GM19463 (cell line): ENCODE measurements around the gene THRB.

Experiments
- ATAC-seq: cut with Tn5 transposase; IDR thresholded peaks from one replicate; pipeline ENCODE4 v1.9.1; 2021; ENCODE audit warnings: mild to moderate bottlenecking, moderate library complexity; ENCODE audit not compliant: unreplicated experiment

Gene THRB

DNA sequence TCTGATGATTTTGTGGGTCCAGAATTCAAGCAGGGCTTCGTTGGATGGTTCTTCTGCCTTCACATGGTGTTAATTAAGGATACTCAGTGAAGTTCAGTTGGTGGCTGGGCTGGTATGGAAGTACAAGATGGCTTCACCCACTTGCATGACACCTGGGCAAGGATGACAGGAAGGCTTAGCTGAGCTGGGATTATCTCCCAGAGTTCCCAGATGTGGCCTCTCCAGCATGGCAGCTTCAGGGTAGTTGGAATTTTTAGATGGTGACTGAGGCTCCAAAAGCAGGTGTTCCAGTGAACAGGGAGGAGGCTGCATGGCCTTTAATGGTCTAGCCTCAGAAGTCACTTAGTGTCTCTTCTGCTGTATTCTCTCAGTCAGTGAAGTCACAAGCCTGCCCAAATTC, 135.5 kb downstream of the THRB start:
- no peak for ATAC-seq

DNA sequence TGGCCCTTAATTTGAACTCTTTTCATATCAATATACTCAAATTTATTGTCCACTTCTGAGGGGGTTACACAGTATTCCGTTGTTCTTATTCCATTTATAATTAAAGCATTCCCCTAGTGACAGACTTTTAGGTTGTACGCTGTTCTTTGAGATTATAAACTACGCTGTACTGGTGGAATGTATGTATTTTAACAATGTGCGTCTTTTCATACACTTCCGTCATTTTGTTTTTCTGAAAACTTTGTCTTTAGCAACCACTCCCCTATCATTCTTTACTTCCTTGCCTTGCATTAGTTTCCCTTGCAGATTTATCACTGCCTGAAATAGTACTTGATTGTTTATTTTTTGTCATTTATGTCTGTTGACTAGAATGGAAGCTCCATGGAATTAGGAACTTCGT, 137.0 kb downstream of the THRB start:
- ATAC-seq = no peak

DNA sequence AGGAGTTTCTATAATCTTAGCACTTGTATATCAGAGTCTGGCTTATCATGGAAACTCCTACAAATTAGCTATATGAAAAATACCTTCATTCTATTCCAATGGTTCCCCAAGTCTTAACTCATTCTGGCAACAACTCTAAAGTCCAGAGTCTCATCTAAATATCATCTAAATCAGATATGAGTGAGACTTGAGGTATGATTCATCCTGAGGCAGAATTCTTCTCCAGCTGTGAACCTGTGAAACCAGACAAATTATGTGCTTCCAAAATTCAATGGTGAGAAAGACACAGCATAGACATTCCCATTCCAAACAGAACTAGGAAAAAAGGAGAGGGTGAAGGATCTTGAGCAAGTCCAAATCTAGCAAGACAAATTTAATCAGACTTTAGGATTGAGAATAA, 138.8 kb downstream of the THRB start:
- ATAC-seq = no peak

DNA sequence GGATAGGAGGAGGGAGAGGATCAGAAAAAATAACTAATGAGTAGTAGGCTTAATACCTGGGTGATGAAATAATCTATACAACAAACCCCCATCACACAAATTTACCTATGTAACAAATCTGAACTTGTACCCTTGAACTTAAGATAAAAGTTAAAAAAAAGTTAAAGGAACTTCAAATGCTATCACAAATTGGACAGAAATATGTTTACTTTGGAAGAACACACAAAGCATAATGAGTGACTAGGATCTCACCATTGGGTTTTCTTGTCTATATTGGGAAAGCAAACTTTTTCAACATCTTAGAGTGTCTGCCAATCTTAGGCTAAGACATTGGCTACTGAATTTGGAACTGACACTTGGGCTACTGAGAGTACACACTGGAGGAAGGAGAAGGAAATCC, 140.4 kb downstream of the THRB start:
- ATAC-seq = no peak

DNA sequence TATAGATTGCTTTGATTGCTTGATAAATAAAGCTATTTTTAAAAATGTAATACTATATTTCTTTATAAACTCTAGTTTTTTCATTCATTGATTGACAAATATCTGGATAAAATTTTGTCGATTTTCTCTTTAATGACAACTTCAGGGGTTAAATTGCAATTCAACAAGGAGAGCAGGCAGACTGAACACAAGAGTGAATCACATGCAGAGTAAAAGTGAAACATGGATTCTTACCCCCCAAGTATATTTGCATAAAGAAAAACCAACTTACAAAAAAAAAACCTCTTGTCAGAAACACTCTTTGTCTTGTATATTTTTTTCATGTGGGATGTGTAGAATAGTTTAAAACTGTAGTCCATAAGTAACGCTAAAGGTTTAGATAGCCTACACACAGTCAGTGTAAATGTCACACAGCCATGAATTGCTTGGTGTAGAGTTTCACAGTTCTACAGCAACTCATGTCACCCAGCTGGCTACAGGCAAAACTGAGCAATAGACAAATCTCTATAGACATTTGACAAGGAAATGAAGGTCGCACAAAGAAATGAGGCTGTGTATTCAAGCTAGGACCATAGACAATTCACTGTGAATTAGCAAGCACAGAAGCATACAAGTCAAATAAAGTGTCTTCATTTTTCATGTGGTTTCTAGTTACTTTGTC, 141.6 kb downstream of the THRB start:
- ATAC-seq = no peak

DNA sequence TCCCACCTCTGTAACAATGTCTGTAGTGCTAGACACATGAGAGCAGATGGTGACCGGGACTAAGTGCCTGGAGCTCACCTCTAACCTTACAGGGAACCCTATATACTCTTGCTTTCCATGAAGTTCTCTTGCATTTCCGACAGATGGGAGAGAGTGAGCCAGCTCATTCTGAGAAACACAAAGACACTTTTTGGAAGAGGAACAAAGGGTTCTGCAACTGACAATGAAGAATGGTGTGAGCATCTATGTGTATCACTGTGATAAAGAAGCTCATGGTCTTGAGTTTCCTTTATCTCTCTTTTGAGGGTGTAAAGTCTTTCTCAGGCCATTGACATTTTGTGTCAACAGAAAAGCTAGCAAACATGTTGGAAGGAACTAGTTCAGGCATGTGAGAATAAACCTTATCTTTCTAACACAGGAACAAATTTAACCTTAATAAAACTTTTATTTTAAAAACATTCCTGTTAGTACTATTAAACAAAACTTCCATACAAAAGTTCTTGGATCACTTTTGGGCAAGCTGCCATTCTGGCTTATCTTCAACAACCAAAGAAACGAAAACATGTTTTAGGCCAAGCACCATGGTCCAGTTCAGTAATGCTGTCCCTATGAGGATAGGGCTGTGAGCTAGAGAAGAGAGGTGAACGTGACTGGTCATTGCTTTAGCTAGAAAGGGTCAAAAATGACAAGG, 142.7 kb downstream of the THRB start:
- ATAC-seq = no peak

DNA sequence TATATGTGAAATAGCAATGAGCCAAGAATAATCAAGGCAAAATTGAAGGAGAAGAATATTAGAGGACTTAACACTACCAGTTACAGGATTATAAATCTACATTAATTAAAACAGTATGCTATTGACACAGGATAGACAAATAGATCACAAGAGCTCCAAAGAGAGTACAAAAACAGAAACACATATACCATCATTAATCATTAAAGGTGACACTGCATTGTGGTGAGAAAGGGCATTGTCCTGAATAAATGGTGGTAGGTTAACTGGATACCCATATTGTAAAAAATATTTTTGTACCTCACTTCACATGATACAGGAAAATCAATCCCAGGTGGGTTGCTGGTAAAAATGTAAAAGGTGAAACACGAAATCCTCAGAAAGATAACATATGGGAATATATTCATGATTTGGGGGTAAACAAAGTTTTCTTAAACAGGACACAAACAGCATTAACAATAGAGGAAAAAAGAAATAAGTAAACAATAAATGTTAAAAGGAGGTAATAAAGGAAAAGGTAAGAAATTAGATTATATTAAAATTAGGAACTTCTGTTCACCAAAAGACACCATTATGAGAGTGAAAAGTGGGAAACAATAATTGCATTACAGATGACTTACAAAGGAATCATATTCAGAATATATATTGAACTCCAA, 145.2 kb downstream of the THRB start:
- no peak for ATAC-seq

DNA sequence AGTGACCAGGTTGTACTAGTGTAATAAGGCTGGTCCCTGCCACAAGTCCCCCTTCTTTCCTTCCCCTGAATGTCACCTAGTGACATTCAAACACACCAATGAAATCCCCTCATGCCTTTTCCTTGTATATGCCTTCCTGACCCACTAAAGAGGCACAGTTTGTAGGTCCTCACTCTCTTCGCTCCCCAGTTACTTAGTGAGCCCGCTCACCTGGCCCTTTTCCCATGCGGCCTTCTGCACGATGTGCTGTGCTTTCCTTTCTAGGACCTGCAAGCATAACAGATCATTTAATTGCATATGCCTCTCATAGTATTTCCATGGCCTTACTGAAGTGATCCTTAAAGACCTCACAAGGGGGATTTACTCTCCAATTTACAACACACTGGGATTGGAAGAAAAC, 146.3 kb downstream of the THRB start:
- ATAC-seq = no peak

DNA sequence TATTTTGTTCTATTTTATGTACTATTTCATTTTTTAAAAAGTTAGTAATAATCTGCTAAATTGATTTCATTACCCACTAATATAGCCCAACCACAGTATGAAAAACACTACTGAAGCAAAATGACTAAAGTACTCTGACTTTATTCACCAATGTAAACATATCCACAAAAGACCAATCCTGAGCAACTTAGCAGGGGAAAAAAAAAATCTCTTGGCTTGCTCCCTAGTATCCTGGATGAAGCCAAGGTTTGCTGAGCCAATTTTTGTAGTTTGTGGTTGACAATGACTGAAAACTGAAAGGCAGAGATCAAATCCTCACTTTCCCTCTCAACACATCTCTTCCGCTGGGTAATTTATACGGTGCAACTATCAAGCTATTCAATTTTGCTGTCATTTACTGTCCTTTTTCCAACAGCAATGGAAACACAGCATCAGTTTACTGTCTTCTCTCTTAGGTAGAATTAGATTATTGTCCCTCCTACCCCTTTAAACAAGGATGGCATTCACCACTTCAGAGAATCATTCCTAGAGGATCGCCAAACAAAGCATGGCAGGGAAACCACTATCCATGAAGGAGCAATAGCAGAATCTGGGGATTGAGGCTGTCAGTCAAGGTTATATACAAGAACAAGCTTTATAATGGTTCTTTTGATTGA, 149.7 kb downstream of the THRB start:
- no peak for ATAC-seq

DNA sequence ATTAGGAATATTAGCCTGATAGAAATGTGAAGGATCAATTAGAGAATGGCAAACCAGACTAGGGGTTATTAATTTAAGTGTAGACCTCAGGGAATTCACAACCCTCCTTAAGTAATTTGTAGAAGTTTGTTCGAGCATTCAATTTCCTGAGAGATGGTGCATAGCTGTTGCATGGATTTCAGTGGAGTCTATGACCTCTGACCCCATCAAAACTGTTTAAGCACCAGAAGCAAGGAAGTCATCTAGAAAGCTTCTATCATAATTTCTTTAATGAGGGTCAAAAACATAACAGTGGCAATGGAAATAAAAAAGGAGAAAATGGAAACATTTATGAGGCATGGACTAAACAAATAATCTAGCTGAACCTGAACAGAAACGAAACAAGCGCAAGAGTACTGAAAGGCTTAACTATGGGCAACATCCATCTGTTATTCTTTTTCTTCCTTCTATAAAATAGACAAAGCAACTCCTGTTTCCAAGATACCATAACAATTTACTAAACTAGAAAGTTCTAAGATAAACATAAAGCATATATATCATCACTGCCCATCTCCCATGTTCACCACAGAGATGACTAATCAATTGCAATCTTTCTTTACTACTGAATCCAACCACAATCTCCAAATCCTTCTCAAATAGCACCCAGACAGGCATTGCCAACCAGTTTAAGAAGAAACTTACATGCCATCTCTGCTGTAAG, 151.4 kb downstream of the THRB start:
- ATAC-seq = no peak

DNA sequence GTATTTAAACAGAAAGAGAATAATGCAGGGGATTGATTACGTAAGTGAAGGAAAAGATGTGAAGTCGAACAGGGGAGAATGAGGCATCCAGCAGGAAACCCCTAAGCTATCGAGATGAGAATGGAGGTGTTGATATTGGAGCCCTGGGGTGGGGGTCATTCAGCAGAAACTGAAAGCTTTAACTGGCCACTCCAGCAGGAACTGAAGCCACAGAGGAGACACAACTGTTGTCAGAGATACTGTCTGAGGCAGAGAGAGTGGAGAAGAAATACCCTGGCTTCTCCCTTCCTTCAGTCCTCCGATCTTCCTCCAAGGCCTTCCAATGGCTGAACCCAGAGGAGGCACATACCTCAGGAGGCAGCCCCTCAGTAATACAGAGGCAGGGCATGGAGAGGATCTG, 152.4 kb downstream of the THRB start:
- ATAC-seq = no peak

DNA sequence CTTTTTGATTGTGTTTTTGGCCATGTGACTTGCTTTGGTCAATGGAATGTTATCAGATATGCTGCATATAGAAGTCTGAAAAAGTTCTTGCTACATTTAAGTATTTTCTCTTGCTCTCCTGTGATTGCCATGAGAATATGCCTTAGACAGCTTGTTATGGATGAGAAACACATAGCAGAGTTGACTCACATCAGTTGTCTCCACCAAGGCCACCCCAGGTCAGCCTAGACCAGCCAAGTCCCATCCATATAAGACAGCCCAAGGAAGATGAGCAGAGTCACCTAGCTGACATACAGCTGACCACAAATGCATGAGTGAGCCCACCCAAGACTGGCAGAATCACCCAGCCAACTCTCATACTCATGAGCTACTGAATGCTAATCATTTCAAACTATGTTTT, 153.0 kb downstream of the THRB start:
- no peak for ATAC-seq

DNA sequence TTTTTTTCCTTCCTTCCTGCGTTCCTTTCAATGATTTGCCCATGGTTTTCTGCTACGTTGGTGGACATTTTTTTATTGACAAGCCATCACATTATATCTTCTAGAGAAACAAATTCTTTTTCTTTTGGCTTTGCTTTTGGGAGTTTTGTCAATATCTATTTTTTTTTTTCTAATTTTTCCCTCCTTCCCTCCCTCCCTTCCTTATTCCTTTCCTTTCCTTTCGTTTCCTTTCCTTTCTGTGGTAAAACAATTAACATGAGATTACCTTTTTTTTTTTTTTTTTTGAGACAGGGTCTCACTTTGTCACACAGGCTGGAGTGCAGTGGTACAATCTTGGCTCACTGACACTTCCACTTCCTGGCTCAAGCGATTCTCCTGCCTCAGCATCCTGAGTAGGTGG, 153.7 kb downstream of the THRB start:
- no peak for ATAC-seq

DNA sequence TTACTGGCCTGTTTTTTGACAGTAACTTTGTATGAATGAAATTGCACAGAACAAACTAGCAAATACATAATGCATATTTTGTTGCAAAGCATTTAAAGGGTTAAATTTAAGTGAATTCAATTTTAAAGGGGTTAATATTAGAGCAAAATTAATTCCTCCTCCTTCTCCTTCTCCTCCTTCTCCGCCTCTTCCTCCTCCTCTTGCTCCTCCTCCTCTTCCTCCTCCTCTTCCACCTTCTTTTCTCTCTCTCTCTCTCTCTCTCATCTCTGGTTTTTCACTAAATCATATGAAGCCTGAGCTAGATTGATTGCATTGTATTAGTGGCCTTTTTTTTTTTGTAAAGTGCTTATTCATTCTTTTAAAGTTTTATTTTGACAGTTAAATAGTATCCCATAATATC, 154.5 kb downstream of the THRB start:
- no peak for ATAC-seq

DNA sequence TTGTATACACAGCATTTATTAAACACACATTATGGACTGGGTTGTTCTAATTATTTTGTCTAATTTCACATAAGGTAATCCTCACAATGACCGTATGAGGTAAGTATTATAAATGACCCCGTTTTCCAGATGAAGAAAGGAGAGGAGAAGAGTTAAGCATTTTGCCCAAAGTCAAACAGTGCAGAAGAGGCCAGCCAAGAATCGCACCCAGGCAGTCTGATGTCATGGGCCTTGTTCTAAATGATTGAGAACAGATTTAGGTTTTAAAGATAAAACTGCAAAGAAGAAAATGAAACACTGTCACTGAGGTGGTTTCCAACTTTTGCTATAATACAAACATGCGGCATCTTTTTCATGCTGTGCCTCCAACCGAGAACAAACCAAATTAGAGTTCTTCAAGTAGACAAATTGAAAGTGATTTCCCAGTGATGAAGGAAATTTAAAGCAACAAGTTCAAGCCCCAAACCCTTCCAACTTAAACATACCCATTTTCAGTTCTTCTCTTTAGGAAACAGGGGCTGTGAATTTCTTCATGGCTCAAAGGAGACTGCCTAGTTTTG, 155.3 kb downstream of the THRB start:
- ATAC-seq = no peak

DNA sequence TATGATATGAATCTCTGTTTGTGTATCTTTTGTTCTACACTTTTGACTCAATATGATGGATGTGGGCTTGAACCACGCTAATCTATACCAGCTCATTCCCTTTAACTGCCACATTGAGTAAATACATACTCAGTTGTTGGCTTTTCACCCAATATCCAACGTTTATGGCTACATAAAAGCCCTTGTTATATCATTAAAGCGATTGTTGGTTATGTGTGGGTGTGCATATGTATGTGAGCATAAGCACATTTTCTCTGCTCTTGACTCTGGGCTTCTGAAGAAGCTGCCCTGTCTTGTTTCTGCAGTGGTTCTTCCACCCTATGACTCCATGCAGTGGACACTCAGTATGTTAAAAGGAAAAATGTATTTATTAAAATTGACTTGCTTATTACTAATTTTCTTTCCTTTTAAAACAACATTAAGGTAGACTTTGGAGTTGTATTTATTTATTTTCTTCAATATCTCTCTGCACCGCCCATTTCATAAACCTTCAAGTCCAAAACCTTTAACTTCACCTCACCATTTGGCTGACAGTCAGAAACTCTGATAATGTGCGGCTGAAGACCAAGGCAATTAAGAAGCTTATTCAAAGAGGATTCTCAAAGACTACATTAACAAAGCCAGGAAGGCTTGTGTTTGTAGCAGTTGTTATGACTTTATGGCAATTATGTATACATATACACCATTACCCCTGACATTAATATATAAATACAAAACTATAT, 156.1 kb downstream of the THRB start:
- ATAC-seq = no peak

DNA sequence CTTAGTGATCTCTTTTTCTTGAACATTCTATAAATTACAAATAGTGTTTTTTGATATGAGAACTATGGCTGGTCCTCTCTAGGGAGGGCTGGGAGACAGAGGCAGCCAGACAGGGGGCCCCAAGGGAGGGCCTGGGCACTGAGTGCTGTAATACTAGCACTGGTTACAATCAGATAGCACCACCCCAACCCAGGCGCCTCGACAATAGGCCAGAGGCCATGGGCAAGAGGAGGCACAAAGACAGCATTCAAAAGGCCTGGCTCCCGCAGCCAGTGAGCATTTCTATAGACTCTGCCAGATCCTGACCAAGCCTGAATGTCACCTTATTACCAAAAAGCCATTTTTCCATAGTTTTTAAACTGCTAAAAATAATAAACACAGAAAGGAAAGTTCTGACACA, 158.5 kb downstream of the THRB start:
- no peak for ATAC-seq

DNA sequence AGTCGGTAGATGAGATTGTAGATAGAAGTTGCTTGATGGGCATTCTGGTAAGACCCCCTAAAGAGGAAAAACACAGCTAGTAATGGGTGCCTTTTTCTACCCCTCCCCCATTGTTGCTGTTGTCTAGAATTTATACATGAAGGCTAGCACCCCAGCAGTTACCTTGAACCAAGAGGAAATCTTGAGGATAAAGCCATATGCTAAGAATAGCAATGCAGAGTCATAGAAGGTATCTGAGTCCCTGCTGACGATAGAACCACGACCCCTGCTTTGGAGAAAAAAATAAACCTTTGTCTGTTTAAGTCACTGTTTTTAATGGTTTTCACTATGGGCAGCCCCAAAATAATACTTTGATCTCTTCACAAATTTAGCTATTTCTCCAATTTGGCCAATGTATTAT, 162.6 kb downstream of the THRB start:
- no peak for ATAC-seq

DNA sequence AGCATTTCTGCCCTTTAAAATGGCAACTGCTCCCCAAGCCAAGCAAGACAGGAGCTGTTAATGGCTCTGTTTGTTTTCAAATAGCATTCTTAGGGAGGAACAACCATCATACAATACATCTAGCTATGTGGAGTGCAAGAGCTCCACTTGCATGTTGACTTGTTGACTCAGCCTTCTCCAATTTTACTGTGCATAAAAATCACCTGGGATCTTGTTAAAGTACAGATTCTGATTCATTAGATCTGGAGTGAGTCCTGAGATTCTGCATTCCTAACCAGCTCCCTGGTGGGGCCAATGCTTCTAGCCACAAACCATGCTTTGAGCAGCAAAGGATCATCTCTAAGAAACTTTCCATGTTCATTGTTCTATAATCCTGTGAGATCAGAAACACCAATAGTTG, 171.4 kb downstream of the THRB start:
- no peak for ATAC-seq

DNA sequence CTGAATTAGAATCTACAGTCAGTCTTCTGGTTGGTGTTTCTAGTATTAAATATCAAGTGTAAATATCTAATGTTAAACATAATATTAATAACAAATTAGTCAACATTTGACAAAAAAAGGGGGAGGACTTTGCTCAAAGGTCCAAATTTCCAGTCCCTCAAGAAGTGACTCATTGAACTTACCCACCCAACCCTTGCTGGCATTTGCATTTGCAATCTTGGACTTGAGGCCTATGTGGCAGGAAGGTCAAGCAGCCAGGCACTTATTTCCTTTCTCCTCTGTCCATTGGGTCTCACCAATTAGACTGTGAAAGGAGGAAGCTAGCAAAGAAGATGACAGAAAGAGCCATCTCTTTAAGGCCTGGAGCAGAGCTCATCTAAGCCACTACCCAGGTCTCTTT, 174.0 kb downstream of the THRB start:
- no peak for ATAC-seq
